ENCODE data around the gene BUB1B.

GRCh38 chr15:40239404-40239692 is 78.5 kb downstream of the BUB1B start:
- TF ChIP-seq EZH2phosphoT487 (IDR thresholded peaks at IDR 0.05; ENCODE audit: borderline replicate concordance, low read depth) (no peak), EP300 (IDR thresholded peaks at IDR 0.05; ENCODE audit: borderline replicate concordance in 1 of 2, low read depth in 1 of 2, low read length in 1 of 2) (no peak), TEAD4 (IDR thresholded peaks at IDR 0.05; ENCODE audit: borderline replicate concordance, insufficient read depth) (no peak), TAF1 (IDR thresholded peaks at IDR 0.05; ENCODE audit: borderline replicate concordance, low read depth, low read length) (no peak), MAX (IDR thresholded peaks at IDR 0.05; ENCODE audit: low read depth) (no peak), FOXM1 (IDR thresholded peaks at IDR 0.05; ENCODE audit: low read depth) (no peak)
- TF ChIP-seq, protein P1, sequence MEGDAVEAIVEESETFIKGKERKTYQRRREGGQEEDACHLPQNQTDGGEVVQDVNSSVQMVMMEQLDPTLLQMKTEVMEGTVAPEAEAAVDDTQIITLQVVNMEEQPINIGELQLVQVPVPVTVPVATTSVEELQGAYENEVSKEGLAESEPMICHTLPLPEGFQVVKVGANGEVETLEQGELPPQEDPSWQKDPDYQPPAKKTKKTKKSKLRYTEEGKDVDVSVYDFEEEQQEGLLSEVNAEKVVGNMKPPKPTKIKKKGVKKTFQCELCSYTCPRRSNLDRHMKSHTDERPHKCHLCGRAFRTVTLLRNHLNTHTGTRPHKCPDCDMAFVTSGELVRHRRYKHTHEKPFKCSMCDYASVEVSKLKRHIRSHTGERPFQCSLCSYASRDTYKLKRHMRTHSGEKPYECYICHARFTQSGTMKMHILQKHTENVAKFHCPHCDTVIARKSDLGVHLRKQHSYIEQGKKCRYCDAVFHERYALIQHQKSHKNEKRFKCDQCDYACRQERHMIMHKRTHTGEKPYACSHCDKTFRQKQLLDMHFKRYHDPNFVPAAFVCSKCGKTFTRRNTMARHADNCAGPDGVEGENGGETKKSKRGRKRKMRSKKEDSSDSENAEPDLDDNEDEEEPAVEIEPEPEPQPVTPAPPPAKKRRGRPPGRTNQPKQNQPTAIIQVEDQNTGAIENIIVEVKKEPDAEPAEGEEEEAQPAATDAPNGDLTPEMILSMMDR (IDR thresholded peaks at IDR 0.05) = no peak
